ENCODE data around the gene THEMIS. TPM values are rescaled to one million over a fixed set of nuclear protein-coding genes. Genes with fewer than 3 reads are reported as not detected.
"Not testable (repeated sequence)": the region's sequence is repeated elsewhere in the genome, so short reads cannot be mapped to it uniquely, and the experiment has no call there.

THEMIS gene
- total RNA-seq, 1 experiment from 2014 or later: not detected

GRCh38 chr6:127727260-127727953 lies 173.5 kb downstream of the THEMIS start:
- no peak for DNase-seq (ENCODE audit: low spot score)

- DNase-seq (ENCODE audit: low spot score): no peak
Measured at GRCh38 chr6:127725821-127726220, 175.0 kb downstream of the THEMIS start.

GRCh38 chr6:127718694-127719093 lies 182.2 kb downstream of the THEMIS start:
- no peak for DNase-seq (ENCODE audit: low spot score)

- DNase-seq (ENCODE audit: low spot score): no peak
Measured at GRCh38 chr6:127717384-127717783, 183.5 kb downstream of the THEMIS start.

GRCh38 chr6:127716465-127716864 lies 184.4 kb downstream of the THEMIS start:
- DNase-seq (ENCODE audit: low spot score): no peak

- no peak for DNase-seq (ENCODE audit: low spot score)
Measured at GRCh38 chr6:127710668-127711067, 190.2 kb downstream of the THEMIS start.

- no peak for DNase-seq (ENCODE audit: low spot score)
Measured at GRCh38 chr6:127706216-127706615, 194.6 kb downstream of the THEMIS start.

- DNase-seq (ENCODE audit: low spot score): no peak
Measured at GRCh38 chr6:127695108-127695507, 205.8 kb downstream of the THEMIS start.

GRCh38 chr6:127691146-127691545 lies 209.7 kb downstream of the THEMIS start:
- DNase-seq (ENCODE audit: low spot score): no peak

GRCh38 chr6:127690588-127690987 lies 210.3 kb downstream of the THEMIS start:
- DNase-seq (ENCODE audit: low spot score): no peak

- peak; percentile 37 for DNase-seq (ENCODE audit: low spot score)
Measured at GRCh38 chr6:127690092-127690491, 210.8 kb downstream of the THEMIS start.

- DNase-seq (ENCODE audit: low spot score): not testable (repeated sequence)
Measured at GRCh38 chr6:127687490-127687889, 213.4 kb downstream of the THEMIS start.

GRCh38 chr6:127686084-127686483 lies 214.8 kb downstream of the THEMIS start:
- DNase-seq (ENCODE audit: low spot score): no peak

GRCh38 chr6:127684501-127684900 lies 216.4 kb downstream of the THEMIS start:
- no peak for DNase-seq (ENCODE audit: low spot score)

Small RNA genes within 50 kb of the gene (small RNA-seq; reads per million reads assigned to genes)
- not detected for gene MRPS17P5
